HAP-1 (cell line): Measurements from ENCODE around the gene KIAA0753.
"Not testable (repeated sequence)": the region's sequence is repeated elsewhere in the genome, so short reads cannot be mapped to it uniquely, and the experiment has no call there.

Experiments used
- DNase-seq, 2 experiments: peaks; one replicate each; pipeline ENCODE4 v3.0.0-alpha.2; 2016 to 2020; ENCODE audit warnings: low spot score in 2 of 2
- H3K27me3 ChIP-seq: fragments of 250-450 bp; sonication (Bioruptor Pico); 2 replicates; pipeline ENCODE4 v1.5.1; 2020; ENCODE audit warnings: low read depth, mild to moderate bottlenecking, moderate library complexity
- H3K36me3 ChIP-seq: fragments of 250-450 bp; sonication (Bioruptor Pico); replicated peaks from 2 replicates; pipeline ENCODE4 v1.5.1; 2020; ENCODE audit warnings: mild to moderate bottlenecking
- H3K4me1 ChIP-seq: fragments of 250-450 bp; sonication (Bioruptor Pico); 2 replicates; pipeline ENCODE4 v1.5.1; 2020; ENCODE audit warnings: mild to moderate bottlenecking
- H3K4me3 ChIP-seq: fragments of 250-450 bp; sonication (Bioruptor Pico); 2 replicates; pipeline ENCODE4 v1.5.1; 2020; ENCODE audit warnings: mild to moderate bottlenecking, moderate library complexity
- H3K9me3 ChIP-seq: fragments of 250-450 bp; sonication (Bioruptor Pico); 2 replicates; pipeline ENCODE4 v1.5.1; 2020; ENCODE audit warnings: mild to moderate bottlenecking, moderate library complexity
- in situ Hi-C: fragments of 300-500 bp; cut with MboI; formaldehyde crosslinking; loops from 3 replicates; pipeline ENCODE4 v1.14.3; 2020; ENCODE audit warnings: low sequenced_read_pairs, inconsistent platforms, mixed read lengths

KIAA0753 gene

DNA sequence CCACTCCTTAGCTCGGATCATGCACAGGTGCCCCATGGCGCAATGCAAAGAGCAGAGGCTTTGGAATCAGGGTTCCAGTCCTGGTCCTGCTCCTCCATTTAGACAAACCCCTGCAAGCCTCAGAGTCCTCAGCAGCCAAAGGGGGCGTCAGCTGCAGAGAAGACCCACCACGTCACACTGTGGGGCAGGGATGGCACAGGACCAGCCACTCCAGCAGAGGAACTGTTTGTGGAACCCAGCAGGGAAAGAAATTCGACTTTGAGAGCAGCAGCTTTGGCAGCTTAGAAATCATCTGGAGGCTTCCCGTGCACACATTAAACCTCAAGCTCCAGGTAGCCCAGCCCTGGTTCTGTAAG lies 36.3 kb upstream of the KIAA0753 start:
- in situ Hi-C loops = no loop called here
- no peaks in the 10 kb centered on the region for H3K4me1 ChIP-seq
- no peaks in the 10 kb centered on the region for H3K27me3 ChIP-seq

DNA sequence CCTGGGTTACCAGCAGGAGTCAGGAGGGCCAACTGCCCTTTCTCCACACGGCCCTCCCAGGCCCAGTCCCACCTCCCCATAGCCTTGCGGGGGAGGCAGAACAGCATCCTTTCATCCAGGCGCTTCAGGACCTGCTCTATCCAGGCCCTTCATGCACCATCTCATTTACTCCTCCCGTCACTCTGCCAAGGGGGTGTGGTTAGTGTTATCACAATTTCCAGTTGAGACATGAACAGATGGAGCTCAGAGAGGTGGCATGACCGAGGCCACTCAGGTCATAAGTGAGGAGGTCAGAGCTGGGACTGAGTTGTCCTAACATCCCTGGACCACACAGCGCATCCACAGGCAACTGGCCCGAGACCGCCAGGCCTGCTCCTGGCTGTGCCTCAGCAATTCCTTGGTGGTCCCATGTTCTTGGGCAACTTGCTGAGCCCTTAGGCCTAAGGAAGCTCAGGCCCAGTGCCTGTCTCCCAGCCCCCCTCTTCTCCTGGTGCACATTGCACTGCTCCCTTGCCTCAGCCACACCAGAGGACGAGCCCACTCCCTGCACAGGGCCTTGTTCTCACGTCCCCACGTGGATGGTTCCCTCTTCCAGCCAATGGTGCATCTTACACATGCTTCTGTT lies 34.8 kb upstream of the KIAA0753 start:
- Histone ChIP-seq H3K27me3 (no peaks in the 10 kb centered on the region), H3K4me3 (no peak overlapping the region), H3K4me1 (no peaks in the 10 kb centered on the region), H3K9me3 (no peaks in the 10 kb centered on the region), H3K36me3 (no peaks in the 10 kb centered on the region)
- in situ Hi-C loops = no loop called here
- no peak for DNase-seq

More for the DNA sequence above, 36.3 kb upstream of the KIAA0753 start:
- Histone ChIP-seq H3K36me3 (no peaks in the 10 kb centered on the region), H3K4me3 (no peak overlapping the region), H3K9me3 (no peaks in the 10 kb centered on the region)
- no peak for DNase-seq

DNA sequence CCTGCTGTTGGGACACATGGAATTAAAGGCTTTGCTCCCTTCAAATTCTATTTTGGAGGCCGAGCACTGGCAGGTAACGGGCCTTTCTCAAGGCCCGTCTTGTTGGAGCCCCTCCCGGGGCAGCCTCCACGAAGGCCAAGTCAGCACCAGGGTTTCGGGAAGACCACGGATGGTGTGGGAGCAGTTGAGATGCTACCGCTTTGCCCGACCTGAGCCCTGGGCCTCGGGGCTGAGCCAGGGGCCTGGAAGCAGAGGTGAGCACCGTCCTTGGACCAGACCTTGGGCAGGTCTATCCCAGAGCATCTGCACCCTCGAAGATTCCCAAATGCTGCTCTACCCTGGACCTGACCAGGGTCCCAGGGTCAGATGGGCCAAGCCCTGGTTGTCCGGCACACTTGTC lies 34.1 kb upstream of the KIAA0753 start:
- Histone ChIP-seq H3K9me3 (no peaks in the 10 kb centered on the region), H3K4me3 (no peak overlapping the region), H3K36me3 (no peaks in the 10 kb centered on the region), H3K4me1 (no peaks in the 10 kb centered on the region), H3K27me3 (no peaks in the 10 kb centered on the region)
- in situ Hi-C loops = loop anchor here (25.0 kb wide), 1 partner anchor 488 kb away; no protein-coding TSS in a partner anchor
- no peak for DNase-seq

DNA sequence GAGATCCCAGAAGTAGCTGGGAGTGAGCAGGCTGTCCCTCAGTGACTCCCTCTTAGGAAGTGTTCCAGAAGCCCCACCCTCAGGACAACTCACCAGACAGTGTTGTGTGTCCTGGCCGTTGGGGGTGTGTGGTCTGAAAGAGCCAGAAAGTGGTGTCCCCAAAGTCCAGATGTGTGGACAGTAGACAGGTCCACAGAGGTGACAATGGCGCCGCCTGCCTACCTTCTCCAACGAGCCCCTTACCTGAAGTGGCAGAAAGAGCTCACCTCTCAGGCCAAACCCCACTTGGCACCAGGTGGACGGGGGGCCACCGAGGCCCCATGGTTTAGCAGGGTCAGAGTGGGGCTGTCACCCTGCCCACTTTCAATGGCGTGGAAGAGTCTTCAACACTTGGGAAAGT lies 30.9 kb upstream of the KIAA0753 start:
- Histone ChIP-seq H3K9me3 (no peaks in the 10 kb centered on the region), H3K36me3 (no peaks in the 10 kb centered on the region), H3K27me3 (no peaks in the 10 kb centered on the region), H3K4me1 (no peaks in the 10 kb centered on the region), H3K4me3 (no peak overlapping the region)
- in situ Hi-C loops = loop anchor here (25.0 kb wide), 1 partner anchor 491 kb away; no protein-coding TSS in a partner anchor
- no peak for DNase-seq

DNA sequence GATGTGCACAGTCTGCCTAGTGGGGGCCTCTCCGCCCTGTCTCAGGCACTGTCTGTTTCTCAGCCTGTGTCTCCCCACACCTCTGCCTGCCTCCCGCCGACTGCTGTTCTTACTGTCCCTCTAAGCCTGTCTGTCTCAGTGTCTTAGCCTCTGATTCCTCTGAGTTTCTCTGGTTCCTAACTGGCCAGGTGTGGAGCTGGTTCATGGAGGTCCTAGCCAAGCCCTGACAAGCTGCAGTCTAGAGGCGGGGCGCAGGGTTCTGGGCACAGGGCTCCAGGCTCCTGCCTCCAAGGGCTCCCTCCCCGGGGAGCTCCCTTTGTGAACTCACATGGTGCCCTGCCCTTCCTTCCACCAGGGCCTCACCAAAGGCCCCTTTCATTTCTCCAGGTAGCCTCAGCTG lies 30.5 kb upstream of the KIAA0753 start:
- Histone ChIP-seq H3K36me3 (no peaks in the 10 kb centered on the region), H3K9me3 (no peaks in the 10 kb centered on the region), H3K4me1 (no peaks in the 10 kb centered on the region), H3K27me3 (no peaks in the 10 kb centered on the region), H3K4me3 (no peak overlapping the region)
- in situ Hi-C loops = loop anchor here (25.0 kb wide), 1 partner anchor 491 kb away; no protein-coding TSS in a partner anchor
- no peak for DNase-seq

DNA sequence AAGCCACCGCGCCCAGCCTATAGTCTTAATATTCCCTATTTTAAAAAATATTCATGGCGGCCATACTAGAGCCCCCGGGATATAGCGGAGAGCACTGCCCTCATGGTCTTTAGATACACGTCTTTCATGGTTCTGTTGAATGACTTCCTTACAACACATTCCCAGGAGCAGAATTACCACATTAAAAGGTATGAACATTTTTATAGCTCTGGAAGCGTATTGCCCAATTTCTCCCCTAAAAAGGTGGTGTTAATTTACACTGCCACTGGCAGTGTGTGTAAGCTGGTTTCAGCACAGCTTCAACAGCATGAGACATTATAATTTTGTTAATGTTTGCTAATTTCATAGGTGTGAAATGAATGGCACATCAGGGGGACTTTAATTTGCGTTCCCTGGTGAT lies 30.1 kb upstream of the KIAA0753 start:
- H3K4me1 ChIP-seq = no peaks in the 10 kb centered on the region
- no peaks in the 10 kb centered on the region for H3K27me3 ChIP-seq
- no peaks in the 10 kb centered on the region for H3K9me3 ChIP-seq
- no peaks in the 10 kb centered on the region for H3K36me3 ChIP-seq
- in situ Hi-C loops = loop anchor here (25.0 kb wide), 1 partner anchor 492 kb away; no protein-coding TSS in a partner anchor
- no peak overlapping the region for H3K4me3 ChIP-seq
- no peak for DNase-seq

DNA sequence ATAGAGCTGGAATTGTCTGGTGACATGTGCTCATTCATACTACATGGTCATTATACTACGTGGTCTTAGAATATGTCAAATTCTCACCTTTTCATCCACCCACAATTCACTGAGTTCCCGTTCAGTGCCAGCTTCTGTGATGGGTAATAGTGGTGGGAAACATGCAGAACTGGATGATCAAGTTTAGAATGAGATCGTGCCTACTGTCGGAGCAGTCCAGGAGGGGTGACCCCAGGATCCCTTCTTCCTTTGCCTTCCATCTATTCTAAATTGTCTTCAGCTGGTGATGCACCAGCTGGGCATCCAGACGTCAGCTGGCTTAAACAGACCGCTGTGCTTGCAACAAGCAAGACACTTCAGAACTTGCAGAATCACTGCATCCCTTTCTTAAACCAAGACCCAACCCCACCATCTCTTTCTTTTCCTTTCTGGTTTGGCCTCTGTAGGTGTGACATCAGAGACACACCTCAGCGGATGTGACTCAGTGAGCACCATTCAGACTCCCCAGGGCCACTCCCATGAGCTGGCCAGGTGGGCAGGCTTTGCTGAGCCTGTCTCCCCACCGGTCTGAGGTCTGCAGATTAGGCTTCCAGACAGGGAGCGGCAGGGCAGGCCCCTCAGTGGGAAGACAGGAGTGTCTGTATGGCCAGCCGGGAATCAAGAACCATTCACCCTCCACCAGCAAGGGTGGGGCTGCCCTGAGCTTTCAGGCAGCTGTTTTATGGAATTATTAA lies 29.1 kb upstream of the KIAA0753 start:
- H3K9me3 ChIP-seq = no peaks in the 10 kb centered on the region
- in situ Hi-C loops = loop anchor here (10.0 to 25.0 kb wide), 2 partner anchors 335 to 493 kb away; no protein-coding TSS in a partner anchor
- no peaks in the 10 kb centered on the region for H3K27me3 ChIP-seq
- no peaks in the 10 kb centered on the region for H3K36me3 ChIP-seq
- DNase-seq = no peak
- no peak overlapping the region for H3K4me3 ChIP-seq
- no peaks in the 10 kb centered on the region for H3K4me1 ChIP-seq

DNA sequence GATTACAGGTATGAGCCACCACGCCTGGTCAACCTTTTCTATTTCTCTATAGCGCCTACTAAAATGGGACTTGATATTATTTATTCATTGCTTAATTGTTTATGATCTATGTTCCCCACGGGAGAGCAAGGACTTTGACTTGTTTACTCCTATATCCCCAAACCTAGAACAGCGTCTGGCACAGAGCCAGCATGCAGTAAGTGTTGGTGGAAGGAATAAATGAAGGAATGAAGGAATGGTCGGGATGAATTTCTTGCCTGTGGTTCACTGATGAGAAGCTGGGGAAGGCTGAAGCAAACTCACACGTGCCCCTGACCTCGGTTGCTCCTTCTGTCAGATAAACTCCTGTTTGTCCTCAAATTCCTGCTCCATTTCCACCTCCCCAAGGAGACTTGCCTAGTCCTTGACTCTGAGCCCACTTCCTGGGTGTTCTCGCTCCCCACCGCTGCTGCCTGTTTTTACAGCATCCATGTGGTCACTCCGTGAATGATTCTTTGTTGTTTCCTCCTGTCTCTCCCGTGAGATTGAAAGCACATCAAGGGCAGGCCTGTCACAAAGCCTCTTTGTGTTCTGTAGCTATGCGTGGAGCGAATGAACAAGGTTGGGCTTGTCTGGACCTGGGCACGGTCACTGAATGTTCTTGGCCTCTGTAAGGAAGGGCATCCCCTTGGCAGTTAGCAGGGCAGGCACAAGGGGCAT lies 28.4 kb upstream of the KIAA0753 start:
- Histone ChIP-seq H3K27me3 (no peaks in the 10 kb centered on the region), H3K4me1 (no peaks in the 10 kb centered on the region), H3K36me3 (no peaks in the 10 kb centered on the region), H3K9me3 (no peaks in the 10 kb centered on the region), H3K4me3 (no peak overlapping the region)
- DNase-seq = no peak
- in situ Hi-C loops = loop anchor here (10.0 to 25.0 kb wide), 2 partner anchors 336 to 493 kb away; no protein-coding TSS in a partner anchor

DNA sequence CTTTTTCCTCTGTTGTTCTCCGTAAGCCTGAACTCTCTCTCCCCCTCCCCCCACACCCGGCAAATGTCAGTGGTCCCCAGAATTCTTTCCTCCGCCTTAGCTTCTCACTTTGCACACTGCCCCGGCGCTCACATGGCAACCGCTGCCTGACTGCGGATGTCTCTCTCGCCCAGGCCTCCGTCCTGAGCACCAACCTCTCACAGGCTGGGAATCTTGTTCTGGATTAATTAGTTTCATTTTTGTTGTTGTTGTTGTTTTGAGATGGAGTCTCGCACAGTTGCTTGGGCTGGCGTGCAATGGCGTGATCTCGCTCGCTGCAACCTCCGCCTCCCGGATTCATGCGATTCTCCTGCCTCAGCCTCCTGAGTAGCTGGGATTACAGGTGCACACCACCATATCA lies 27.7 kb upstream of the KIAA0753 start:
- Histone ChIP-seq H3K9me3 (no peaks in the 10 kb centered on the region), H3K27me3 (no peaks in the 10 kb centered on the region), H3K4me1 (no peaks in the 10 kb centered on the region), H3K36me3 (no peaks in the 10 kb centered on the region), H3K4me3 (no peak overlapping the region)
- no peak for DNase-seq
- in situ Hi-C loops = loop anchor here (10.0 to 25.0 kb wide), 2 partner anchors 337 to 494 kb away; no protein-coding TSS in a partner anchor

DNA sequence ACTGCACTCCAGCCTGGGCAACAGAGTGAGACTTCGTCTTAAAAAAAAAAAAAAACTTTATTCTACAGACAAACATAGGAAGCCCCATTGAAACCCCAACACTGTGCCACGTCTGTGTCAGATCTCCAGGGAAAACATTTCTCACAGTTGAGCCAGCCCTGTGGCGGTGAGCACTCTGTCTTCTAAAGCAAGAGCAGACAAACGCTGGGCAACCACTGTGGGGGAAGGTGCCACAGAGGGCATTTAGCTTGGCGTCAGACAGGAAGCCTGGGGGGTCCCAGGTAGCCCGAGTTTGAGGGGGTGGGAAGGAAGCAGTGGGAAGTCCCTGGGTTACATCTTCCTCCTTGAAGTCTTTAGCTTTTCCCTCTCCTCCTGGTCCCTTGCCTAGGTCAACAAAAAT lies 27.0 kb upstream of the KIAA0753 start:
- H3K4me1 ChIP-seq = no peaks in the 10 kb centered on the region
- no peak overlapping the region for H3K4me3 ChIP-seq
- peaks cover 3% of the 10 kb centered on the region; the same call in 1 of the 2 replicates for H3K27me3 ChIP-seq
- H3K9me3 ChIP-seq = no peaks in the 10 kb centered on the region
- no peak for DNase-seq
- in situ Hi-C loops = loop anchor here (10.0 to 25.0 kb wide), 2 partner anchors 337 to 495 kb away; no protein-coding TSS in a partner anchor
- no peaks in the 10 kb centered on the region for H3K36me3 ChIP-seq

DNA sequence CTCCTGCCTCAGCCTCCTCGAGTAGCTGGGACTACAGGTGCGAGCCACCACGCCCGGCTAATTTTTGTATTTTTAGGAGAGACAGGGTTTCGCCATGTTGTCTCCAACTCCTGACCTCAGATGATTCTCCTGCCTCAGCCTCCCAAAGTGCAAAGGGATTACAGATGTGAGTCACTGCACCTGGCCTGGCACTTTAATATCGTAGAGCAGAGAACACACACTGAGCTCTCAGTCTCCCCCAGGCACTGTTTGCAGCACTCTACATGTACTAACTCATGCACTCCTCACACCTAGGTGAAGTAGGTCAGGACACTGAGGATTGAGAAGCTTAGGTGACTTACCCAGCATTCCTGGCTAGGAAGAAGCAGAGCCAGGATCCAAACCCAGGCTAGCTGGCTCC lies 26.0 kb upstream of the KIAA0753 start:
- Histone ChIP-seq H3K4me1 (no peaks in the 10 kb centered on the region), H3K27me3 (peaks cover 6% of the 10 kb centered on the region), H3K4me3 (no peak overlapping the region), H3K36me3 (no peaks in the 10 kb centered on the region), H3K9me3 (no peaks in the 10 kb centered on the region)
- in situ Hi-C loops = loop anchor here (10.0 to 25.0 kb wide), 2 partner anchors 338 to 496 kb away; no protein-coding TSS in a partner anchor
- DNase-seq = no peak

DNA sequence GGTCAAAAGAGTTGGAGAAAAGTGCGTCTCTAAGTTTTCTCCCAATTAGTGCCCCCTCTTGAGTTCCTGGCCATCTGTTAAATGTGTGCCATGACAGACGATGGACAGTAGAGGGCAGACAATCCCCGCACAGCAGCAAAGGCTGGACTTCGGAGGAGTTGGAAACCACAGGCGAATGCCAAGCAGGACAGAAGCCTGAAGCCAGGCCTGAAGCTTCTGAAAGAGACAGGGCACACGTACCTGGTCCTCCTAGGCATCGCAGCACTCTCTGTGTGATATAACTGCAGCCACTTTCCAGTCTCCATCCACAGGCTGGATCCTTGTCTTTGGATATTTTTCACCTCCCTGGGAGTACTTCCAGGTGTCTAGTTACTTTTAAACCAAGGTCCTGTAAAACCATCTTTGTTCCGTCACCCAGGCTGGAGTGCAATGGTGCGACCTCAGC lies 25.6 kb upstream of the KIAA0753 start:
- peaks cover 11% of the 10 kb centered on the region for H3K27me3 ChIP-seq
- DNase-seq = peak; percentile 66 to 79
- H3K4me1 ChIP-seq = no peaks in the 10 kb centered on the region
- H3K36me3 ChIP-seq = no peaks in the 10 kb centered on the region
- in situ Hi-C loops = loop anchor here (10.0 to 25.0 kb wide), 2 partner anchors 339 to 496 kb away; no protein-coding TSS in a partner anchor
- H3K4me3 ChIP-seq = no peak overlapping the region
- no peaks in the 10 kb centered on the region for H3K9me3 ChIP-seq

DNA sequence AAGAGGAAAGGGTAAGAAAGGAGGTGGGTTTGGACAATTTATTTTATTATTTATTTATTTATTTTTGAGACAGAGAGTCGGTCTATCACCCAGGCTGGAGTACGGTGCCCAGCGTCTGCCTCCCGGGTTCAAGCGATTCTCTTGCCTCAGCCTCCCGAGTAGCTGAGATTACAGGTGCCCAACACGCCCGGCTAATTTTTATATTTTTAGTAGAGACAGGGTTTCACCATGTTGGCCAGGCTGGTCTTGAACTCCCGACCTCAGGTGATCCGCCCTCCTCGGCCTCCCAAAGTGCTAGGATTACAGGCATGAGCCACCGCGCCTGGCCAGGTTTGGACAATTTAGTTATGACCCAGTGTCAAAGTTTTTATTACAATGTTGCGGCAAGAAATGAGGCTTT lies 22.7 kb upstream of the KIAA0753 start:
- H3K36me3 ChIP-seq, H3K9me3 ChIP-seq, H3K4me3 ChIP-seq, DNase-seq, H3K4me1 ChIP-seq: not testable (repeated sequence)
- H3K27me3 ChIP-seq = peaks cover 22% of the 10 kb centered on the region
- in situ Hi-C loops = loop anchor here (10.0 to 25.0 kb wide), 2 partner anchors 342 to 499 kb away; no protein-coding TSS in a partner anchor
